KMS-11 (cell line): ENCODE measurements around the gene TMUB2.

Experiments used
- H2AFZ ChIP-seq: fragments of 200-600 bp; sonication (generic); 2 replicates; pipeline ENCODE4 v1.6.1; 2016; ENCODE audit warnings: antibody characterized with exemption, mixed run types, low read depth
- H3K27ac ChIP-seq: fragments of 200-600 bp; sonication (generic); 2 replicates; pipeline ENCODE4 v1.6.1; 2016; ENCODE audit warnings: mild to moderate bottlenecking, mixed run types
- H3K27me3 ChIP-seq: fragments of 200-600 bp; sonication (generic); 2 replicates; pipeline ENCODE4 v1.6.1; 2017; ENCODE audit warnings: mild to moderate bottlenecking, low read depth, mixed run types, moderate library complexity; ENCODE audit not compliant: insufficient read depth
- H3K36me3 ChIP-seq: fragments of 200-600 bp; sonication (generic); 2 replicates; pipeline ENCODE4 v1.6.1; 2017; ENCODE audit warnings: mild to moderate bottlenecking, mixed run types; ENCODE audit not compliant: insufficient read depth
- H3K4me1 ChIP-seq: fragments of 200-600 bp; sonication (generic); 2 replicates; pipeline ENCODE4 v1.6.1; 2016; ENCODE audit warnings: mild to moderate bottlenecking, low read depth, mixed run types; ENCODE audit not compliant: poor library complexity, severe bottlenecking
- H3K4me2 ChIP-seq: fragments of 200-600 bp; sonication (generic); 2 replicates; pipeline ENCODE4 v1.7.0; 2016; ENCODE audit warnings: mild to moderate bottlenecking, mixed run types
- H3K4me3 ChIP-seq: fragments of 200-600 bp; sonication (generic); IDR thresholded peaks from 2 replicates; pipeline ENCODE4 v1.6.1; 2017; ENCODE audit warnings: low read depth, low read length, mixed read lengths; ENCODE audit not compliant: insufficient read depth
- H3K79me2 ChIP-seq: fragments of 200-600 bp; sonication (generic); 2 replicates; pipeline ENCODE4 v1.6.1; 2016; ENCODE audit warnings: low read depth, mixed run types; ENCODE audit not compliant: insufficient read depth
- H3K9ac ChIP-seq: fragments of 200-600 bp; sonication (generic); 2 replicates; pipeline ENCODE4 v1.6.1; 2016; ENCODE audit warnings: mild to moderate bottlenecking, mixed run types
- H4K20me1 ChIP-seq: fragments of 200-600 bp; sonication (generic); 2 replicates; pipeline ENCODE4 v1.6.1; 2016; ENCODE audit warnings: mild to moderate bottlenecking, mixed run types; ENCODE audit not compliant: insufficient read depth
- CTCF ChIP-seq: fragments of 200-600 bp; sonication (generic); conservative IDR thresholded peaks from 2 replicates; pipeline ENCODE4 v1.6.1; 2017; ENCODE audit warnings: low read depth, mild to moderate bottlenecking, antibody characterized with exemption, low read length, moderate library complexity, mixed read lengths

Gene TMUB2

GRCh38 chr17:44167181-44167861 lies 19.5 kb upstream of the TMUB2 start:
- Histone ChIP-seq H2AFZ (no peak overlapping the region), H4K20me1 (no peaks in the 10 kb centered on the region), H3K36me3 (no peaks in the 10 kb centered on the region), H3K9ac (no peak overlapping the region), H3K27ac (peak overlapping the region; percentile 92; the same call in 1 of the 2 replicates), H3K4me3 (no peak overlapping the region), H3K27me3 (no peaks in the 10 kb centered on the region), H3K79me2 (peaks cover under 1% of the 10 kb centered on the region; the same call in 1 of the 2 replicates), H3K4me1 (peaks cover 47% of the 10 kb centered on the region), H3K4me2 (peak overlapping the region; percentile 90; the same call in 1 of the 2 replicates)
- TF ChIP-seq CTCF, result no peak

- Histone ChIP-seq H4K20me1 (no peaks in the 10 kb centered on the region), H3K4me3 (no peak overlapping the region), H3K36me3 (no peaks in the 10 kb centered on the region), H3K4me2 (peak overlapping the region; percentile 90), H2AFZ (peak overlapping the region; percentile 11; the same call in 1 of the 2 replicates), H3K9ac (peak overlapping the region; percentile 74), H3K79me2 (peaks cover 9% of the 10 kb centered on the region; the same call in 1 of the 2 replicates), H3K4me1 (peaks cover 59% of the 10 kb centered on the region), H3K27ac (peak overlapping the region; percentile 92), H3K27me3 (no peaks in the 10 kb centered on the region)
- no peak for TF ChIP-seq CTCF
These were observed 16.7 kb upstream of the TMUB2 start for GRCh38 chr17:44170135-44170498.

- Histone ChIP-seq H4K20me1 (no peaks in the 10 kb centered on the region), H3K36me3 (no peaks in the 10 kb centered on the region), H3K79me2 (peaks cover 9% of the 10 kb centered on the region; the same call in 1 of the 2 replicates), H3K4me3 (no peak within 1 kb of the TSS), H3K4me1 (peaks cover 60% of the 10 kb centered on the region), H3K9ac (peak within 1 kb of the TSS; percentile 74), H3K27me3 (no peaks in the 10 kb centered on the region), H3K27ac (peak within 1 kb of the TSS; percentile 92), H3K4me2 (peak within 1 kb of the TSS; percentile 90), H2AFZ (peak within 1 kb of the TSS; percentile 11; the same call in 1 of the 2 replicates)
- TF ChIP-seq CTCF, result no peak
These were observed 16.1 kb upstream of the TMUB2 start, which contains the start of gene ASB16 for GRCh38 chr17:44170499-44171201. Gene ASB16, plus strand, starts transcription at chr17:44170704. Its CDS starts 86 bp downstream, at chr17:44170790.

GRCh38 chr17:44171931-44172455 lies 14.8 kb upstream of the TMUB2 start:
- no peaks in the 10 kb centered on the region for H3K27me3 ChIP-seq
- no peak overlapping the region; the same call in 1 of the 2 replicates for H3K9ac ChIP-seq
- H3K4me3 ChIP-seq, result no peak overlapping the region
- TF ChIP-seq CTCF, result no peak
- peak overlapping the region; percentile 90 for H3K4me2 ChIP-seq
- peaks cover 67% of the 10 kb centered on the region for H3K4me1 ChIP-seq
- H3K79me2 ChIP-seq, result peaks cover 9% of the 10 kb centered on the region; the same call in 1 of the 2 replicates
- H3K27ac ChIP-seq, result peak overlapping the region; percentile 92
- H2AFZ ChIP-seq, result no peak overlapping the region
- no peaks in the 10 kb centered on the region for H4K20me1 ChIP-seq
- H3K36me3 ChIP-seq, result no peaks in the 10 kb centered on the region
